Neutrophil (primary cell): ENCODE measurements around the gene LMCD1.

Source experiments
- H3K27ac ChIP-seq: fragments of 200-600 bp; sonication (generic); 2 replicates; pipeline ENCODE4 v1.5.1; 2016; ENCODE audit warnings: mild to moderate bottlenecking, moderate library complexity
- H3K27me3 ChIP-seq: fragments of 200-600 bp; sonication (generic); 2 replicates; pipeline ENCODE4 v1.6.0; 2016; ENCODE audit warnings: mild to moderate bottlenecking
- H3K36me3 ChIP-seq: fragments of 200-600 bp; sonication (generic); 2 replicates; pipeline ENCODE4 v1.5.1; 2017
- H3K4me1 ChIP-seq, 2 experiments: fragments of 200-600 bp in 1 of 2; sonication (generic) in 1 of 2; 1 replicate in 1 of 2; 2 replicates in 1 of 2; pipeline versions ENCODE4 v1.5.1 to v1.6.1; 2013 to 2016; ENCODE audit warnings: low read depth in 1 of 2, low read length in 1 of 2, mild to moderate bottlenecking in 1 of 2, moderate library complexity in 1 of 2; ENCODE audit not compliant: control insufficient read depth in 1 of 2, insufficient read depth in 1 of 2
- H3K4me3 ChIP-seq, 2 experiments: fragments of 200-600 bp in 1 of 2; sonication (generic) in 1 of 2; 1 replicate in 1 of 2; 2 replicates in 1 of 2; pipeline ENCODE4 v1.5.1; 2013 to 2016; ENCODE audit warnings: low read depth in 1 of 2, low read length in 1 of 2, mild to moderate bottlenecking in 1 of 2, moderate library complexity in 1 of 2
- H3K9me3 ChIP-seq: fragments of 200-600 bp; sonication (generic); 2 replicates; pipeline ENCODE4 v1.5.1; 2016
- CTCF ChIP-seq: fragments of 200-600 bp; sonication (generic); IDR thresholded peaks from 2 replicates; pipeline ENCODE4 v1.5.1; 2016; ENCODE audit warnings: antibody characterized with exemption

LMCD1 gene

GRCh38 chr3:8622873-8623691, 121.5 kb downstream of the LMCD1 start:
- H3K9me3 ChIP-seq, result no peaks in the 10 kb centered on the region
- no peak overlapping the region for H3K27ac ChIP-seq
- TF ChIP-seq CTCF, result no peak
- no peaks in the 10 kb centered on the region for H3K36me3 ChIP-seq
- H3K4me3 ChIP-seq, result no peak overlapping the region
- H3K27me3 ChIP-seq, result no peaks in the 10 kb centered on the region
- H3K4me1 ChIP-seq, result no peaks in the 10 kb centered on the region

GRCh38 chr3:8623741-8624140, 122.1 kb downstream of the LMCD1 start:
- Histone ChIP-seq H3K36me3 (no peaks in the 10 kb centered on the region), H3K9me3 (no peaks in the 10 kb centered on the region), H3K27me3 (no peaks in the 10 kb centered on the region), H3K27ac (no peak overlapping the region), H3K4me1 (no peaks in the 10 kb centered on the region), H3K4me3 (no peak overlapping the region)
- no peak for TF ChIP-seq CTCF
